Tibial nerve (tissue), 4 donors: ENCODE results near the gene COL9A3. TPM values are rescaled to one million over a fixed set of nuclear protein-coding genes. Genes with fewer than 3 reads are reported as not detected.

Experiments
- DNase-seq, 2 donors: peaks; one replicate each; pipeline ENCODE4 v3.0.0-alpha.2; 2019; ENCODE audit warnings: low spot score in 2 of 2
- H3K27ac ChIP-seq, 4 donors: fragments of 200-600 bp; sonication (generic) in 3 of 4; one replicate each; pipeline ENCODE4 v1.5.1; 2017 to 2019; ENCODE audit warnings: mild to moderate bottlenecking in 1 of 4
- H3K27me3 ChIP-seq, 2 donors: fragments of 200-600 bp; sonication (generic) in 1 of 2; one replicate each; pipeline versions ENCODE4 v1.5.1 to v1.6.0; 2017 to 2019
- H3K36me3 ChIP-seq, 3 donors: fragments of 200-600 bp; sonication (generic); one replicate each; pipeline ENCODE4 v1.5.1; 2018 to 2019
- H3K4me1 ChIP-seq, 4 donors: fragments of 200-600 bp; sonication (generic) in 3 of 4; one replicate each; pipeline ENCODE4 v1.5.1; 2017 to 2019
- H3K4me3 ChIP-seq, 4 donors: fragments of 200-600 bp; sonication (generic) in 3 of 4; one replicate each; pipeline ENCODE4 v1.5.1; 2017 to 2019; ENCODE audit warnings: mild to moderate bottlenecking in 1 of 4, moderate library complexity in 1 of 4
- H3K9me3 ChIP-seq, 4 donors: fragments of 200-600 bp; sonication (generic) in 3 of 4; one replicate each; pipeline ENCODE4 v1.5.1; 2017 to 2019
- EP300 ChIP-seq, 2 donors: sonication (generic); formaldehyde crosslinking; IDR thresholded peaks; one replicate each; pipeline ENCODE4 v1.6.1; 2017; ENCODE audit warnings: antibody characterized with exemption in 2 of 2, mild to moderate bottlenecking in 1 of 2
- POLR2A ChIP-seq, 2 donors: fragments of 450-650 bp; IDR thresholded peaks; one replicate each; pipeline ENCODE4 v1.6.1; 2017; ENCODE audit warnings: antibody characterized with exemption in 2 of 2, mild to moderate bottlenecking in 2 of 2, moderate library complexity in 2 of 2
- WGBS, 2 donors: methylation state at CpG; one replicate each; pipeline ENCODE4 v1.1.5; 2018; 5-methylcytosine and 5-hydroxymethylcytosine counted together
- total RNA-seq, 4 donors: library from RNA; depleted of rRNA; stranded (reverse); fragments of >200 nt; gene quantifications; one replicate each; pipeline ENCODE4 v1.1.0, GENCODE V29; 2016
- TF ChIP-seq, protein P1 (sequence below), 5 experiments: fragments of 200-600 bp in 3 of 5; fragments of 450-650 bp in 2 of 5; sonication (generic) in 3 of 5; IDR thresholded peaks; one replicate each; pipeline ENCODE4 v1.5.1; 2016 to 2019; ENCODE audit warnings: antibody characterized with exemption in 5 of 5, mild to moderate bottlenecking in 3 of 5, moderate library complexity in 2 of 5

Gene COL9A3
- total RNA-seq, 4 donors from 2014 or later = 51.3 to 81.2 (median 63.5) TPM

- Histone ChIP-seq H3K27ac (peak overlapping the region; percentile 67 to 96 (median 86)), H3K4me3 (peak overlapping the region; percentile 16 to 54 (median 34)), H3K9me3 (no peaks in the 10 kb centered on the region), H3K36me3 (peaks cover 0 to 33% (median 11%) of the 10 kb centered on the region in 3 donors), H3K4me1 (peaks cover 0 to 65% (median 52%) of the 10 kb centered on the region in 4 donors), H3K27me3 (peaks cover 0 to 9% of the 10 kb centered on the region in 2 donors)
- no peak for DNase-seq
- WGBS, 2 donors = 10 to 11% methylated on average over 31 to 36 of the region's 57 CpGs
- TF ChIP-seq POLR2A (IDR thresholded peaks at IDR 0.05) (no peak), EP300 (IDR thresholded peaks at IDR 0.05) (no peak)
- TF ChIP-seq, protein P1, sequence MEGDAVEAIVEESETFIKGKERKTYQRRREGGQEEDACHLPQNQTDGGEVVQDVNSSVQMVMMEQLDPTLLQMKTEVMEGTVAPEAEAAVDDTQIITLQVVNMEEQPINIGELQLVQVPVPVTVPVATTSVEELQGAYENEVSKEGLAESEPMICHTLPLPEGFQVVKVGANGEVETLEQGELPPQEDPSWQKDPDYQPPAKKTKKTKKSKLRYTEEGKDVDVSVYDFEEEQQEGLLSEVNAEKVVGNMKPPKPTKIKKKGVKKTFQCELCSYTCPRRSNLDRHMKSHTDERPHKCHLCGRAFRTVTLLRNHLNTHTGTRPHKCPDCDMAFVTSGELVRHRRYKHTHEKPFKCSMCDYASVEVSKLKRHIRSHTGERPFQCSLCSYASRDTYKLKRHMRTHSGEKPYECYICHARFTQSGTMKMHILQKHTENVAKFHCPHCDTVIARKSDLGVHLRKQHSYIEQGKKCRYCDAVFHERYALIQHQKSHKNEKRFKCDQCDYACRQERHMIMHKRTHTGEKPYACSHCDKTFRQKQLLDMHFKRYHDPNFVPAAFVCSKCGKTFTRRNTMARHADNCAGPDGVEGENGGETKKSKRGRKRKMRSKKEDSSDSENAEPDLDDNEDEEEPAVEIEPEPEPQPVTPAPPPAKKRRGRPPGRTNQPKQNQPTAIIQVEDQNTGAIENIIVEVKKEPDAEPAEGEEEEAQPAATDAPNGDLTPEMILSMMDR (IDR thresholded peaks at IDR 0.05) = no peak
Measured at GRCh38 chr20:62816031-62816883, 593 bp upstream of the COL9A3 start.

- Histone ChIP-seq H3K27ac (peak overlapping the region; percentile 67 to 96 (median 86)), H3K4me1 (peaks cover 0 to 65% (median 52%) of the 10 kb centered on the region in 4 donors), H3K9me3 (no peaks in the 10 kb centered on the region), H3K36me3 (peaks cover 0 to 28% (median 0%) of the 10 kb centered on the region in 3 donors), H3K4me3 (peak overlapping the region; percentile 16 to 54 (median 40)), H3K27me3 (peaks cover 0 to 9% of the 10 kb centered on the region in 2 donors)
- WGBS, 2 donors = 32 to 43% methylated on average over 9 to 11 of the region's 12 CpGs
- no peak for DNase-seq
- TF ChIP-seq, protein P1 (IDR thresholded peaks at IDR 0.05) = no peak
Measured at GRCh38 chr20:62817975-62818591, 1.2 kb downstream of the COL9A3 start.

- peaks cover 0 to 21% (median 0%) of the 10 kb centered on the region in 3 donors for H3K36me3 ChIP-seq
- peak overlapping the region; percentile 67 to 96 (median 86) for H3K27ac ChIP-seq
- peaks cover 0 to 65% (median 54%) of the 10 kb centered on the region in 4 donors for H3K4me1 ChIP-seq
- H3K4me3 ChIP-seq = peak overlapping the region in 2 of 4 donors; percentile 44 to 54
- no peaks in the 10 kb centered on the region for H3K9me3 ChIP-seq
- TF ChIP-seq POLR2A (IDR thresholded peaks at IDR 0.05) (no peak), EP300 (IDR thresholded peaks at IDR 0.05) (peak in 1 of 2 donors; percentile 33)
- TF ChIP-seq, protein P1 (IDR thresholded peaks at IDR 0.05) = peak in 1 of 5 experiments; percentile 8
- peak; percentile 50 to 68 for DNase-seq
- WGBS, 2 donors = 3 to 6% methylated on average over 17 to 22 of the region's 25 CpGs
- H3K27me3 ChIP-seq = peaks cover 0 to 9% of the 10 kb centered on the region in 2 donors
Measured at GRCh38 chr20:62818592-62819493, 2.0 kb downstream of the COL9A3 start.

DNA sequence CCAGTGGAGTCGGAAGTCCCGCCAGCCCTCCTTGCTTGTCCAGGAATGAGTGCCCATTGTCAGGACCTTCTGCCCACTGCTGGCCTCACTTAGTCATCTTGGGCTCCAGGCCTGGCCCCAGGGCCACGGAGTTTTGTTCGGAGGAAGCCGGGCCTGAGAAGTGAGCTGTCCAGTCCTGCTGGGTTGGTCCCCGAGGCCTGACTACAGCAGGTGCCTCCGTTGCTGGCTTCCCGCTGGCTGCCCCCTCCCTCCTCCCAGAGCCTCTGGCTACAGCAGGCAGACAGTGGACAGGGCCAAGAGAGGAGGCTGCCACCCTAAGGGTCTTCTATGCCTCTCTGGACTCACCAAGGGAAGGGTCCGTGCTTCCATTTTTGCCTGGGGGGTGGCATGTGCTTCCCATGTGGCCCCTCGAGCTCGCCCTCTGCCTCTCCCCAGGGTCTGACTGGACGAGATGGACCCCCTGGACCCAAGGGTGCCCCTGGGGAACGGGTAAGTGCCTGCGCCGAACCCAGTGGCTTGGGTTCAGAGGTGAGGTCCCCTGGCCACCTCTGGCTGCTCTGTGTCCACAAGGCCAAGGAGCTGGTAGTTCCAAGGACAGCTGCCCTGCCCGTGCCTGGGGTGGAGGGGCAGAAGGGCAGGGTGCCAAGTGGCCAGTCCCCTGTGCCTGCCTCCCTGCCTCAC, 2.8 kb downstream of the COL9A3 start:
- TF ChIP-seq EP300 (IDR thresholded peaks at IDR 0.05) = no peak
- no peak for TF ChIP-seq POLR2A (IDR thresholded peaks at IDR 0.05)
- TF ChIP-seq, protein P1 (IDR thresholded peaks at IDR 0.05) = no peak
- no peak for DNase-seq
- 15 to 41% methylated on average over 6 to 14 of the region's 16 CpGs for WGBS, 2 donors
- Histone ChIP-seq H3K4me3 (no peak overlapping the region), H3K9me3 (no peaks in the 10 kb centered on the region), H3K27ac (peak overlapping the region; percentile 67 to 96 (median 86)), H3K36me3 (peaks cover 0 to 14% (median 0%) of the 10 kb centered on the region in 3 donors), H3K4me1 (peaks cover 0 to 66% (median 60%) of the 10 kb centered on the region in 4 donors), H3K27me3 (peaks cover 0 to 9% of the 10 kb centered on the region in 2 donors)
